KMS-11 (cell line): ENCODE data around the gene SFR1.

ENCODE experiments used
- H2AFZ ChIP-seq: fragments of 200-600 bp; sonication (generic); 2 replicates; pipeline ENCODE4 v1.6.1; 2016; ENCODE audit warnings: antibody characterized with exemption, mixed run types, low read depth
- H3K27ac ChIP-seq: fragments of 200-600 bp; sonication (generic); 2 replicates; pipeline ENCODE4 v1.6.1; 2016; ENCODE audit warnings: mild to moderate bottlenecking, mixed run types
- H3K27me3 ChIP-seq: fragments of 200-600 bp; sonication (generic); 2 replicates; pipeline ENCODE4 v1.6.1; 2017; ENCODE audit warnings: mild to moderate bottlenecking, low read depth, mixed run types, moderate library complexity; ENCODE audit not compliant: insufficient read depth
- H3K36me3 ChIP-seq: fragments of 200-600 bp; sonication (generic); 2 replicates; pipeline ENCODE4 v1.6.1; 2017; ENCODE audit warnings: mild to moderate bottlenecking, mixed run types; ENCODE audit not compliant: insufficient read depth
- H3K4me1 ChIP-seq: fragments of 200-600 bp; sonication (generic); 2 replicates; pipeline ENCODE4 v1.6.1; 2016; ENCODE audit warnings: mild to moderate bottlenecking, low read depth, mixed run types; ENCODE audit not compliant: poor library complexity, severe bottlenecking
- H3K4me2 ChIP-seq: fragments of 200-600 bp; sonication (generic); 2 replicates; pipeline ENCODE4 v1.7.0; 2016; ENCODE audit warnings: mild to moderate bottlenecking, mixed run types
- H3K4me3 ChIP-seq: fragments of 200-600 bp; sonication (generic); IDR thresholded peaks from 2 replicates; pipeline ENCODE4 v1.6.1; 2017; ENCODE audit warnings: low read depth, low read length, mixed read lengths; ENCODE audit not compliant: insufficient read depth
- H3K79me2 ChIP-seq: fragments of 200-600 bp; sonication (generic); 2 replicates; pipeline ENCODE4 v1.6.1; 2016; ENCODE audit warnings: low read depth, mixed run types; ENCODE audit not compliant: insufficient read depth
- H3K9ac ChIP-seq: fragments of 200-600 bp; sonication (generic); 2 replicates; pipeline ENCODE4 v1.6.1; 2016; ENCODE audit warnings: mild to moderate bottlenecking, mixed run types
- H4K20me1 ChIP-seq: fragments of 200-600 bp; sonication (generic); 2 replicates; pipeline ENCODE4 v1.6.1; 2016; ENCODE audit warnings: mild to moderate bottlenecking, mixed run types; ENCODE audit not compliant: insufficient read depth
- TF ChIP-seq, protein P1 (sequence below): fragments of 200-600 bp; sonication (generic); conservative IDR thresholded peaks from 2 replicates; pipeline ENCODE4 v1.6.1; 2017; ENCODE audit warnings: low read depth, mild to moderate bottlenecking, antibody characterized with exemption, low read length, moderate library complexity, mixed read lengths

The SFR1 gene

DNA sequence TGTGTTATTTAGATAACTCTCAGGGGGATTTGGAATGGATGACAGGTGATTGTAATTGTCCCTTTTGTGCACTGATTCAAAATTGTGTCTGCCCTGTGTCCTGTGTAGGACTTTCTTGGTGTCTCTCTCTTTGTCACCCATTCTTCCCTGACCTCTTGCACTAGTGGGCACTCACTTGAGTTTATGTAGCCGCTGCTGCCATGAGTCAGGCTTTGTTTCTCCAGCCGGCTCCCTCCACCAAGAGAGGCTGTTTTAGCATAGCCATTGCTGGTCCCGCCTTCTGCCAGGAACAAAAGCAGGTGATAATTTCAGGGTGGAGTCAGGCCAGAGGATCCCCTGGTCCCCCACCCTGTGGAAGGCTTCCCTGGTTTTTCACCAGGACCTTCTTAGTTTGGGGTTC lies 44.7 kb upstream of the SFR1 start:
- no peaks in the 10 kb centered on the region for H3K27me3 ChIP-seq
- H3K9ac ChIP-seq, result no peak overlapping the region
- H3K27ac ChIP-seq, result no peak overlapping the region
- no peaks in the 10 kb centered on the region for H3K79me2 ChIP-seq
- H3K36me3 ChIP-seq, result no peaks in the 10 kb centered on the region
- H4K20me1 ChIP-seq, result no peaks in the 10 kb centered on the region
- H3K4me3 ChIP-seq, result no peak overlapping the region
- no peaks in the 10 kb centered on the region for H3K4me1 ChIP-seq
- no peak overlapping the region for H3K4me2 ChIP-seq
- no peak overlapping the region for H2AFZ ChIP-seq
- TF ChIP-seq, protein P1, sequence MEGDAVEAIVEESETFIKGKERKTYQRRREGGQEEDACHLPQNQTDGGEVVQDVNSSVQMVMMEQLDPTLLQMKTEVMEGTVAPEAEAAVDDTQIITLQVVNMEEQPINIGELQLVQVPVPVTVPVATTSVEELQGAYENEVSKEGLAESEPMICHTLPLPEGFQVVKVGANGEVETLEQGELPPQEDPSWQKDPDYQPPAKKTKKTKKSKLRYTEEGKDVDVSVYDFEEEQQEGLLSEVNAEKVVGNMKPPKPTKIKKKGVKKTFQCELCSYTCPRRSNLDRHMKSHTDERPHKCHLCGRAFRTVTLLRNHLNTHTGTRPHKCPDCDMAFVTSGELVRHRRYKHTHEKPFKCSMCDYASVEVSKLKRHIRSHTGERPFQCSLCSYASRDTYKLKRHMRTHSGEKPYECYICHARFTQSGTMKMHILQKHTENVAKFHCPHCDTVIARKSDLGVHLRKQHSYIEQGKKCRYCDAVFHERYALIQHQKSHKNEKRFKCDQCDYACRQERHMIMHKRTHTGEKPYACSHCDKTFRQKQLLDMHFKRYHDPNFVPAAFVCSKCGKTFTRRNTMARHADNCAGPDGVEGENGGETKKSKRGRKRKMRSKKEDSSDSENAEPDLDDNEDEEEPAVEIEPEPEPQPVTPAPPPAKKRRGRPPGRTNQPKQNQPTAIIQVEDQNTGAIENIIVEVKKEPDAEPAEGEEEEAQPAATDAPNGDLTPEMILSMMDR, result no peak

DNA sequence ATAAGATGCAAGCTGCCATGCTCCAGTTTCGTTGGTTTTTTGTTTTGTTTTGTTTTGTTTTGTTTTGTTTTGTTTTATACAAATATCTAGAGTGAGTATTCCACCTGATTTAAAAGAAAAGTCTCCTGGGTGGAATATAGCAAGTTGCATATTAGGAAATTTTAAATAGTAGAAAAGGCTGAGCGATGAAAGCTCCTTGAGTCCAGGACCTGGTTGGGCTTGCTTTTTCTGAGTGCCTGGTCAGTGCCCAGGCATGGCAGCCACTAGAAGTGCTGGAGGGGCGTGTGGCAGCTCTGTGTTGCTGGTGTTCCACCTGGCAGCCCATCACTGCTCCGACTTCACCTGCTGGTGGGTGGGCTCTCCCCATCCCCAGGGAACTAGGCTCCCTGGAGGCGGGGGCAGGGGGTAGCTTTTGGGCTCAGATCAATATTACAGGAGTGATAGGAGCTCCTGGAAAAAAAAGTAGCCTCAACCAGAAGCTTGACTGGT lies 44.3 kb upstream of the SFR1 start:
- Histone ChIP-seq H3K79me2 (no peaks in the 10 kb centered on the region), H3K4me1 (no peaks in the 10 kb centered on the region), H2AFZ (no peak overlapping the region), H3K9ac (no peak overlapping the region), H3K36me3 (no peaks in the 10 kb centered on the region), H3K27me3 (no peaks in the 10 kb centered on the region), H4K20me1 (no peaks in the 10 kb centered on the region), H3K4me3 (no peak overlapping the region), H3K27ac (no peak overlapping the region), H3K4me2 (no peak overlapping the region)
- TF ChIP-seq, protein P1, result no peak

DNA sequence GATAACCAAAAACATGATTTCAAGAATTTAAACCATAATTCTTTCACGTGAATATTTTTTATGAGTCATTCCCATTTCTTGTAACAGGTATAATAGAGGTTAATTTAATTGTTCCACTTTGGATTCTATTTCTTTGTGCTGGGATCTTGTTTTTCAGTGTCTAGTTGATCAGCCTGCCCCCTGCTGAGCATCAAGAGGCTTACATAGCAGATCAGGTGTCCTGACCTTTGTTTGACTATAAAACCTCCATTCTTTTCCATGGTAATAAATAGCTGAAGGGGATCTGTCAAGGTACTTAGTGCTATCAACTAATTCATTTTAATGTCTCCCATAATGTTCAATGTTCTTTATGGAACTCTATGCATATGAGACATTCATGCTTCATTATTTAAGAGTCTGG lies 41.2 kb upstream of the SFR1 start:
- Histone ChIP-seq H4K20me1 (no peaks in the 10 kb centered on the region), H2AFZ (no peak overlapping the region), H3K4me1 (no peaks in the 10 kb centered on the region), H3K36me3 (no peaks in the 10 kb centered on the region), H3K27me3 (no peaks in the 10 kb centered on the region), H3K4me2 (no peak overlapping the region), H3K79me2 (no peaks in the 10 kb centered on the region), H3K9ac (no peak overlapping the region), H3K27ac (no peak overlapping the region), H3K4me3 (no peak overlapping the region)
- TF ChIP-seq, protein P1, result peak; percentile 57

DNA sequence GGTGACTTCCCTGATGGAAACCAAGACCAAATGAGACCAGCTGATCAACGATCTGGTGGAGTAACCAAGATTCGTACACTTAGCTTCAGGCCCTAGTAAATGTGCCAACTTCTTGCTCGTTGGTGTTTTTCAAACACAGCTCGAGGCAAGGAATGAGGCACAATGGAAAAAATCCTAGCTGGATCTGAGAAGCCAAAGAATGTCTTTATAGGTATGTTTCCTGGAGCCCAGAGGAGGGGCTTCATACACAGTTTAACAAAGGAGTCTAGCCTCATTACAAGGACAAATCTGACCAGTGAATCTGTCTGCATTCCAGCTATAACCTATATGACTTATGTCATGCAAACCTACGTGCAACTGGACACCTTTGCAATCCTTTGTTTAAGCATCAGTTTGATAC lies 40.0 kb upstream of the SFR1 start:
- Histone ChIP-seq H4K20me1 (no peaks in the 10 kb centered on the region), H3K4me3 (no peak overlapping the region), H3K36me3 (no peaks in the 10 kb centered on the region), H3K4me2 (no peak overlapping the region), H3K9ac (no peak overlapping the region), H3K79me2 (no peaks in the 10 kb centered on the region), H3K27me3 (no peaks in the 10 kb centered on the region), H3K27ac (no peak overlapping the region), H2AFZ (no peak overlapping the region), H3K4me1 (no peaks in the 10 kb centered on the region)
- TF ChIP-seq, protein P1, result no peak
